HTERT RPE-1 (cell line): ENCODE data around the gene PLAGL1.
"Not testable (repeated sequence)": the region's sequence is repeated elsewhere in the genome, so short reads cannot be mapped to it uniquely, and the experiment has no call there.

Source experiments
- in situ Hi-C: fragments of 300-500 bp; cut with MboI; formaldehyde crosslinking; loops from 4 replicates; pipeline ENCODE4 v1.14.3; 2020; ENCODE audit warnings: low sequenced_read_pairs

The PLAGL1 gene

DNA sequence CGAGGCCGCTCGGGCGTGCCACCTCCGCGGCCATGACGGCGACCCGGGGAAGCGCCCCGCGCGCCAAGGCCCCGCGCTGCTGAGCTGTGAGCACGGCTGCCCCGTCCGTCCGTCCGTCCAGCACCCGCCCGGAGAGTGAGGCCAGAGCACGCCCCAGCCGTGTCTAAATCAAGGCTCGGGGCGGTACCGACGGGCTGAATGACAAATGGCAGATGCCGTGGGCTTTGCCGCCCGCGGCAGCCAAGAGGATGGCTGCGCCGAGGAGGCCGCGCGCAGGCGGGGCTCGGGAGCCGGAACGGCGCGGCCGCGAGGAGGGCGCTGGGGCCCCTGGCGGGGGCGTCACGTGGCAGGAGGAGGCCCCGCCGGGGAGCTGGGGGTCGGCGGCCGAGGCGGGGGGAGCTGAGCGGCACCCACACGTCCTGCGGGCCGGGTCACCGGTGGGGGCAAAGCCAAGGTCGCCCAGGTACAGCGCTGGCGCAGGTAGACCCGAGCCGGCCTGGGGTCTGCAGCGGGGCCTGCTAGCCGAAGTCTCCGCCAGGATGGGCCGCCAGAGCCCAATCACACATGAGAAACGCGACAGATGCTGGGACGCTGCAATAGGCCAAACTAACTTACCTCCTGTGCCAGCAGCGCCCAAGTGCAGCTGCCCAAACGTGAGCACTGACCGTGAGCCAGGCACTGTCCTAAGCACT lies at the start of gene PLAGL1:
Gene PLAGL1 (minus strand): TSS at position 140 of the 692 bp plus-strand sequence. CDS start 60,123 bp downstream, outside the sequence.
- in situ Hi-C loops: no loop called here

- in situ Hi-C loops: no loop called here
These were observed 47.3 kb upstream of the PLAGL1 start for GRCh38 chr6:144055121-144055931.

- in situ Hi-C loops: no loop called here
These were observed 45.5 kb upstream of the PLAGL1 start for GRCh38 chr6:144053601-144054000.

GRCh38 chr6:144052488-144052887 lies 44.4 kb upstream of the PLAGL1 start:
- in situ Hi-C loops: no loop called here

- in situ Hi-C loops: no loop called here
These were observed 41.3 kb upstream of the PLAGL1 start for GRCh38 chr6:144049386-144049785.

DNA sequence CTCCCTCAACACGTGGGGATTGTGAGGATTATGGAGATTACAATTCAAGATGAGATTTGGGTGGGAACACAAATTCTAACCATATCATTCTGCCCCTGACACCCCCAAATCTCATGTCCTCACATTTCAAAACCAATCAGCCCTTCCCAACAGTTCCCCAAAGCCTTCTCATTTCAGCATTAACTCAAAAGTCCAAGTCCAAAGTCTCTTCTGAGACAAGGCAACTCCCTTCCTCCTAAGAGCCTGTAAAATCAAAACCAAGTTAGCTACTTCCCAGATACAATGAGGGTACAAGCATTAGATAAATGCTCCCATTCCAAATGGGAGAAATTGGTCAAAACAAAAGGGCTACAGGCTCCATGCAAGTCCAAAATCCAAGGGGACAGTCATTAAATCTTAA lies 39.6 kb upstream of the PLAGL1 start:
- in situ Hi-C loops: no loop called here

DNA sequence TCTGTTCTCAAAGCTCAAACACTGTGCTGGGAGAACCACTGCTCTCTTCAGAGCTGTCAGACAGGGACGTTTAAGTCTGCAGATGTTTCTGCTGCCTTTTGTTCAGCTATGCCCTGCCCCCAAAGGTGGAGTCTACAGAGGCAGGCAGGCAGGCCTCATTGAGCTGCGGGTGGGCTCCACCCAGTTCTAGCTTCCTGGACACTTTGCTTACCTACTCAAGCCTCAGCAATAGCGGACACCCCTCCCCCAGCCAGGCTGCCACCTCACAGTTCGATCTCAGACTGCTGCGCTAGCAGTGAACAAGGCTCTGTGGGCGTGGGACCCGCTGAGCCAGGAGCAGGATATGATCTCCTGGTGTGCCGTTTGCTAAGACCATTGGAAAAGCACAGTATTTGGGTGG lies 38.6 kb upstream of the PLAGL1 start:
- in situ Hi-C loops: not testable (repeated sequence)

- in situ Hi-C loops: not testable (repeated sequence)
These were observed 36.9 kb upstream of the PLAGL1 start for GRCh38 chr6:144044989-144045388.

- in situ Hi-C loops: no loop called here
These were observed 28.8 kb upstream of the PLAGL1 start for GRCh38 chr6:144036835-144037195.

GRCh38 chr6:144036064-144036834 lies 28.2 kb upstream of the PLAGL1 start:
- in situ Hi-C loops: no loop called here

GRCh38 chr6:144035416-144035815 lies 27.4 kb upstream of the PLAGL1 start:
- in situ Hi-C loops: no loop called here

GRCh38 chr6:144033816-144034735 lies 26.0 kb upstream of the PLAGL1 start:
- in situ Hi-C loops: no loop called here

DNA sequence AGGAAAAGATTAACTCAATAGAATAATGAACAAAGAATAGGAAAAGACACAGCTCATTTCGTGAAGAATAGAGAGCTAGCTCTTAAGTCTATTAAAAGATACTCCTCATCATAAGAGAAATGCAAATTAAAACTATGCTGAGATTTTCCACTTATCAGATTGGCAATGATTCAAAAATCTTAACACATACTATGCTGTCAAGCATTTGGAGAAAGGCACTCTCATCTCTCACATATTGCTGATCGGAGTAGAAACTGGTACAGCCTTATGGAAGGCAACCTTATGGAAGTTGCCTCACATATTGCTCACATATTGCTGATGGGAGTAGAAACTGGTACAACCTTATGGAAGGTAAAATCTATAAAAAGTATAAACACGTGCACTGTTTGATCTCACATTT lies 21.4 kb upstream of the PLAGL1 start:
- in situ Hi-C loops: no loop called here

DNA sequence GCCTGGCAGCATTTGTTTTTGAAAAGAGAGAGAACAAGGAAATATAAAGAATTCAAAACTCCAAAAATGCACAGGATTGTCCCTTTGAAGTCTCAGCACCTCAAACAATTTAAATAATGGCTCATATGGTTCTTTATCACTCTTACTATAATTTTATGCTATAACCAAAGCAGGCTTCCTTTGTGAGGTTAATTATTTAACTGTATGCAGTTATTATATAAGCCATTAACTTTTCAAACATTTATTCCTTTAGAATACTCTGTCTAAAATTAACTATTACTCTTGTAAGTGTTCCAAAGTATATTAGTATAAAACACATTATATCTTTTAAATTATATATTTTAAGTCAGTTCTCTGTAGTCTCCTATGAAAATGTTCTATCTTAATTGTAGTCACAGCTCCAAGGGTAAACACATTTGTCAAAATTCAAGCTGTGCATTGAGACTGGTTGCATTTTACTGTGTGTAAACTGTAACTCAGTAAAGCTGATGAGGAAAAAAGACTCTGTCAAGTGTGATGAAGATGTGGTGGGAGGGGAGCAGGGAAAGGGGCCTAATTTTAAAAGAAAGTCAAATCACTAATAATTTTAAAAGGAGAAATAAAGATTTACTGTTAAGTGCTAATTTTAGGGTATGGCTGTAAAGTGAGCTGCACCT lies 20.0 kb upstream of the PLAGL1 start:
- in situ Hi-C loops: no loop called here

GRCh38 chr6:144023216-144023615 lies 15.2 kb upstream of the PLAGL1 start:
- in situ Hi-C loops: no loop called here

GRCh38 chr6:144019929-144020328 lies 11.9 kb upstream of the PLAGL1 start:
- in situ Hi-C loops: no loop called here

GRCh38 chr6:144017166-144018094 lies 9.4 kb upstream of the PLAGL1 start:
- in situ Hi-C loops: no loop called here

GRCh38 chr6:144013486-144013909 lies 5.4 kb upstream of the PLAGL1 start:
- in situ Hi-C loops: no loop called here

GRCh38 chr6:144012534-144012933 lies 4.5 kb upstream of the PLAGL1 start:
- in situ Hi-C loops: no loop called here
